Measurements from ENCODE around the gene CBARP. TPM values are rescaled to one million over a fixed set of nuclear protein-coding genes. Genes with fewer than 3 reads are reported as not detected.

CBARP gene
- total and polyA plus RNA-seq, 2 of the 13 experiments (the other 11 are each of a cell fraction or from before 2014, with no cell fraction given): 1.2 to 1.4 TPM

GRCh38 chr19:1284293-1284978, 46.6 kb upstream of the CBARP start (continued):
- TF ChIP-seq ZNF12 (CRISPR knock-in tag; IDR thresholded peaks at IDR 0.05) (no peak), NFYB (CRISPR knock-in tag; IDR thresholded peaks at IDR 0.05) (no peak), NR2F2 (IDR thresholded peaks at IDR 0.05; ENCODE audit: borderline replicate concordance, low read depth) (0 out of 2 replicates have a peak, but pooled peaks have one; percentile 6), DDIT3 (CRISPR knock-in tag; IDR thresholded peaks at IDR 0.05) (no peak), RARA (CRISPR knock-in tag; IDR thresholded peaks at IDR 0.05) (peak; percentile 54; the same call in 1 of the 2 replicates), ZFX (CRISPR knock-in tag; IDR thresholded peaks at IDR 0.05; ENCODE audit: low read depth) (peak; percentile 59), ZNF281 (CRISPR knock-in tag; IDR thresholded peaks at IDR 0.05; ENCODE audit: borderline replicate concordance) (no peak), CENPT (CRISPR knock-in tag; IDR thresholded peaks at IDR 0.05; ENCODE audit: low read depth) (no peak), ZFAT (CRISPR knock-in tag; conservative IDR thresholded peaks at IDR 0.05) (no peak), GRHL1 (CRISPR knock-in tag; conservative IDR thresholded peaks at IDR 0.05) (no peak), SAFB2 (CRISPR knock-in tag; IDR thresholded peaks at IDR 0.05; ENCODE audit: borderline replicate concordance, low read depth) (no peak), AFF4 (CRISPR knock-in tag; IDR thresholded peaks at IDR 0.05) (no peak), ZNF556 (CRISPR knock-in tag; IDR thresholded peaks at IDR 0.05; ENCODE audit: borderline replicate concordance) (no peak), ZNF782 (CRISPR knock-in tag; IDR thresholded peaks at IDR 0.05; ENCODE audit: borderline replicate concordance) (no peak), TFAP4 (IDR thresholded peaks at IDR 0.05; ENCODE audit: borderline replicate concordance, low read depth) (no peak), PRPF4 (IDR thresholded peaks at IDR 0.05; ENCODE audit: low read depth, low read length, poor library complexity, severe bottlenecking) (no peak), CBX2 (IDR thresholded peaks at IDR 0.05; ENCODE audit: low read depth, low read length) (no peak), CBX2 (CRISPR knock-in tag; IDR thresholded peaks at IDR 0.05; ENCODE audit: low read depth) (0 out of 2 replicates have a peak, but pooled peaks have one; percentile 39), ZNF839 (CRISPR knock-in tag; IDR thresholded peaks at IDR 0.05; ENCODE audit: borderline replicate concordance) (no peak), ZNF607 (CRISPR knock-in tag; IDR thresholded peaks at IDR 0.05; ENCODE audit: borderline replicate concordance) (0 out of 2 replicates have a peak, but pooled peaks have one; percentile 28)
